Measurements from ENCODE around the gene SNRNP70.
A peak's percentile ranks its signal among the peaks of the same experiment; 100 is the strongest.

SNRNP70 gene

GRCh38 chr19:49150106-49150943 lies 65.1 kb downstream of the SNRNP70 start:
- H3K36me3 ChIP-seq = no peaks in the 10 kb centered on the region
- H3K27ac ChIP-seq = peak overlapping the region; percentile 71 to 80
- intact Hi-C loops (cut with DNase I; ENCODE audit: low total_unique reads) = loop anchor here (5.0 kb wide), 1 partner anchor 33 kb away; the partner anchor contains the start of genes C19orf73 and PPFIA3
- H3K9me3 ChIP-seq = no peaks in the 10 kb centered on the region
- peak overlapping the region; percentile 73 to 78 for H3K4me3 ChIP-seq
- TF ChIP-seq CTCF (IDR thresholded peaks at IDR 0.05) = no peak
- peaks cover 0 to 57% (median 39%) of the 10 kb centered on the region in 4 donors for H3K4me1 ChIP-seq
- H3K27me3 ChIP-seq = no peaks in the 10 kb centered on the region
- DNase-seq = peak; percentile 79 to 90

GRCh38 chr19:49150944-49151243 lies 65.6 kb downstream of the SNRNP70 start:
- peaks cover 0 to 57% (median 38%) of the 10 kb centered on the region in 4 donors for H3K4me1 ChIP-seq

DNA sequence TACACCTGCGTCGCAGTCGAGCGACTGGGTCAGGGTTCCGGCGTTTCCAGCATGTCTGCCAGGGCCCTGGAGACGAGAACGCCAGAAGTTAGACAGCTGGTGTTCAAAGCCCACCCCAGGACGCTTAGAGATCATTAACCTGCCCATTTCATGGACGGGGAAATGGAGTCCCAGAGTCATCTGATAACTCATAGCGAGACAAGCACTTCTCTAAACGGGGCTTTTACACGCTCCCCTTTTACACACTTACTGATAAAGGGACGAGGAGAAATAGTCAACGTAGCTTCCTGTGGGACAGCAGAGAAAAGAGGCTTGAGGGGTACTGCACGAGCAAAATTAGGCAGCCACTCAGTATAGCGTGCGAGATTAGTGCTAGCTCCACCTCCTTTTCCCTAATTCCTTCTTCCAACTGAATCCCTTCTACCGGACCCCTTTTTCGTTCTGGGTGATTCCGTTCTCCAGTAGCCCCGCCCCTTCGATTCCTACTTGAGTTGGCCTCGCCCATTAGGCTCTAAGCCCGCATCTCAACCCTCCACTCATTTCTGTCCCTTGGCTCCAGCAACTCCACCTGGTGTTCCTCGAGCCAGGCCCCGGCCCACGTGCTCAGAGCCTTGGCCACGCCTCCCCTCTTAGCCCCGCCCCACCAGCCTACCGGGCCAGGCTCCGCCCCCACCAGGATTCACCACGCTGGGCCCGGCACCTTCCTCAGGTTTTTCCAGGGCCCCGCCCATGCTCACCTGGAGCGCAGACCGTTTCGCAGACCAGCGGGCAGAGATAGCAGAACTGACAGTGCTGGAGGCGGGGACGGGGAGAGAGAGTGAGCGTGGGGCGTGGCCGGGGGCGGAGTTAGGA lies 66.2 kb downstream of the SNRNP70 start:
- peak in 1 of 2 donors; percentile 78 for DNase-seq
- intact Hi-C loops (cut with DNase I; ENCODE audit: low total_unique reads) = loop anchor here (5.0 kb wide), 1 partner anchor 34 kb away; the partner anchor contains the start of genes C19orf73 and PPFIA3
- Histone ChIP-seq H3K4me1 (peaks cover 0 to 54% (median 34%) of the 10 kb centered on the region in 4 donors), H3K27me3 (no peaks in the 10 kb centered on the region), H3K36me3 (no peaks in the 10 kb centered on the region), H3K27ac (peak overlapping the region; percentile 71 to 80), H3K9me3 (no peaks in the 10 kb centered on the region), H3K4me3 (peak overlapping the region in 1 of 2 donors; percentile 78)
- TF ChIP-seq CTCF (IDR thresholded peaks at IDR 0.05) = no peak

More at GRCh38 chr19:49150944-49151243, 65.6 kb downstream of the SNRNP70 start:
- no peak for DNase-seq
- intact Hi-C loops (cut with DNase I; ENCODE audit: low total_unique reads) = loop anchor here (5.0 kb wide), 1 partner anchor 34 kb away; the partner anchor contains the start of genes C19orf73 and PPFIA3
- Histone ChIP-seq H3K9me3 (no peaks in the 10 kb centered on the region), H3K36me3 (no peaks in the 10 kb centered on the region), H3K27me3 (no peaks in the 10 kb centered on the region), H3K4me3 (peak overlapping the region; percentile 73 to 78), H3K27ac (peak overlapping the region; percentile 71 to 80)
- TF ChIP-seq CTCF (IDR thresholded peaks at IDR 0.05) = no peak

DNA sequence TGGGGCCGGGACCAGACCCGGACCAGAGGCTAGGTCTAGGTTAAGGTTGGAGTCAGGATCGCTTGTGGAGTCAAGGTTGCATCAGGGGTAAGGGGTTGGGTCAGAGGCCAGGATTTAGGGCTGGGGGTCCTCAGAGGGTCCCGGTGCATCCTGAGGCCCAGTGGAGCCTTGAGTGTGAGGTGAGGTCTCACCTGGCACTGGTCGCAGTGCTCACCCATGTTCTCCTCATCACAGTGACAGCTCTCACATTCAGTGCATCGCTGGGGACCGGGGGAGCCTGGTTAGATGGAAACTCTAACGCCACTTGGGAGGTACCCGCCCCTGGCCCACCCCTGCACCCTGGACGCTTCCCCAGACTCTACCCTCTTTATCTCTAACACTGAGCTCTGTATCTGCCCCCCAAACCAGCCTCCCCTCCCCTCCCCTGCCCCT lies 66.9 kb downstream of the SNRNP70 start:
- H3K4me1 ChIP-seq = peaks cover 0 to 52% (median 35%) of the 10 kb centered on the region in 4 donors
- no peak for TF ChIP-seq CTCF (IDR thresholded peaks at IDR 0.05)
- intact Hi-C loops (cut with DNase I; ENCODE audit: low total_unique reads) = loop anchor here (5.0 kb wide), 1 partner anchor 35 kb away; the partner anchor contains the start of genes C19orf73 and PPFIA3
- no peaks in the 10 kb centered on the region for H3K27me3 ChIP-seq
- H3K36me3 ChIP-seq = no peaks in the 10 kb centered on the region
- no peaks in the 10 kb centered on the region for H3K9me3 ChIP-seq
- peak overlapping the region; percentile 71 to 80 for H3K27ac ChIP-seq
- no peak for DNase-seq
- peak overlapping the region in 1 of 2 donors; percentile 78 for H3K4me3 ChIP-seq

GRCh38 chr19:49153167-49153809 lies 68.0 kb downstream of the SNRNP70 start:
- intact Hi-C loops (cut with DNase I; ENCODE audit: low total_unique reads) = loop anchor here (5.0 kb wide), 1 partner anchor 36 kb away; the partner anchor contains the start of genes C19orf73 and PPFIA3
- peaks cover 0 to 57% (median 39%) of the 10 kb centered on the region in 4 donors for H3K4me1 ChIP-seq
- H3K27me3 ChIP-seq = no peaks in the 10 kb centered on the region

More at GRCh38 chr19:49153167-49153809, 68.0 kb downstream of the SNRNP70 start:
- DNase-seq = no peak
- Histone ChIP-seq H3K9me3 (no peaks in the 10 kb centered on the region), H3K36me3 (no peaks in the 10 kb centered on the region), H3K4me3 (no peak overlapping the region), H3K27ac (no peak overlapping the region)
- no peak for TF ChIP-seq CTCF (IDR thresholded peaks at IDR 0.05)
